ENCODE results near the gene FHL3. TPM values are rescaled to one million over a fixed set of nuclear protein-coding genes. Genes with fewer than 3 reads are reported as not detected.
A peak's percentile ranks its signal among the peaks of the same experiment; 100 is the strongest.

FHL3 gene
- total and polyA plus RNA-seq, 2 donors (not counting 3 experiments of a cell fraction or from before 2014, with no cell fraction given): 26.1 to 58.7 TPM

DNA sequence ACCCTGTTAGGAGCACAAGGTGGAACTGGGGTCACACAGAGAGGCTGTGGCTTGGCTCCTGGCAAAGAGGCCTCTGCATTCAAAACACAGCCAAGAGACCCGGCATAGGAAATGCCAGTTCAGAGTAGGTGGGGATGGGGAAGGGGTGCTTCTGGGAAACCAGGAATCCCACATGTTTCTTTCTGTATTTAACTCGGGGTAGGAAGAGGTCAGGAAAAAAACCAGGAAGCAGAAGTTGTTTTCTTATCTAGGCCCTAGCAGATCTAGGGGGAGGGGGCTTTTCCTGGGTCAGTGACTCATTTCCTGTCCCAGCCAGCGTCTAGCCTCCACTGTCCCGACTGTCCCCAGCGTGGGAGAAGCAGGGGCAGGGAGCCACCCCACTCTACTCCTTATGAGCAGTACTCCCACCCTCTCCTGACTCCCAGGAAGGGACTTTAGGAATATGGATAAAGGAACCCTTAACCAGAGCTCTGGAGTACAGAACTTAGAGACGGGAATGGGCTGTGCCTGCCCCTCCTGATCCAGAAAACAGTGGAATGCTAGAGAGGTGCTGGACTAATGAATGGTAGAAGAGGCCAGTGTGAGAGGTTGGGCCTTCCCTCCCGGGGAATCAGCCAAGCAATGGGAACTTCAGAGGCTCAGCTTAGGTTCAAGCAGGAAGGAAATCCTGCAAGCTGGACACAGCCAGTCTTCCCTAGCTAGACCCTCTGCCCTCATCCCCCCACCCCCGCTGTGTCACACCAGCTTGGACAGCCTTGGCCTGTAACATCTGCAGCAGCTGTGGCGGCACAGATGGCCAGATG is 5.7 kb downstream of the FHL3 start:
- intact Hi-C loops (cut with micrococcal nuclease): loop anchor here (1.0 to 10.0 kb wide), 7 partner anchors 9 to 405 kb away; partner anchors contain the start of genes C1orf122, GNL2, SF3A3 and UTP11
- H4K20me1 ChIP-seq (replicated peaks; ENCODE audit: control insufficient read depth, extremely low read depth, insufficient read depth, low read length): no peaks in the 10 kb centered on the region
- peak overlapping the region; percentile 99 for H3K27ac ChIP-seq (ENCODE audit: insufficient read depth, low read depth, low read length)
- ChIA-PET CTCF (interaction anchor here (0.7 to 1.8 kb wide), 9 partner anchors 8 to 140 kb away, joined by 3 to 11 read pairs (median 3); partner anchors contain the start of gene POU3F1), POLR2A (interaction anchor here (0.8 to 2.8 kb wide), 4 partner anchors 9 to 16 kb away, joined by 3 to 14 read pairs (median 7); partner anchors contain the start of gene UTP11)
- peaks cover 9 to 17% of the 10 kb centered on the region in 2 experiments for H3K36me3 ChIP-seq (ENCODE audit: control insufficient read depth in 2 of 2, extremely low read depth in 1 of 2, insufficient read depth in 2 of 2, low read length in 2 of 2)
- no peaks in the 10 kb centered on the region for H3K9me1 ChIP-seq (replicated peaks; ENCODE audit: control insufficient read depth, extremely low read depth, insufficient read depth, low read length)
- peaks cover 65% of the 10 kb centered on the region for H3K4me1 ChIP-seq (ENCODE audit: control insufficient read depth, extremely low read depth, insufficient read depth, low read length)
- FAIRE-seq: peak; percentile 98
- peak overlapping the region; percentile 66 for H3K4me2 ChIP-seq (ENCODE audit: insufficient read depth, low read length)
- no peaks in the 10 kb centered on the region for H3K9me3 ChIP-seq (replicated peaks; ENCODE audit: control insufficient read depth, insufficient read depth, low read length)
- H3K9ac ChIP-seq (replicated peaks; ENCODE audit: extremely low read depth, insufficient read depth, low read length): peak overlapping the region; percentile 95
- peak; percentile 86 for DNase-seq (ENCODE audit: low read depth, low spot score)
- TF ChIP-seq GATA2 (IDR thresholded peaks at IDR 0.05; ENCODE audit: insufficient read depth, insufficient read length, low read depth, low read length) (peak; percentile 82), POLR2A (IDR thresholded peaks at IDR 0.05; ENCODE audit: low read depth, low read length) (peak; percentile 27), EZH2 (IDR thresholded peaks at IDR 0.05; ENCODE audit: borderline replicate concordance, low read depth, low read length, severe bottlenecking) (no peak), FOS (IDR thresholded peaks at IDR 0.05; ENCODE audit: borderline replicate concordance, insufficient read depth, low read length) (peak; percentile 75), MYC (IDR thresholded peaks at IDR 0.05; ENCODE audit: low read depth, low read length) (no peak), JUN (IDR thresholded peaks at IDR 0.05; ENCODE audit: borderline replicate concordance, insufficient read depth, insufficient read length, low read depth) (peak; percentile 85), POLR2AphosphoS5 (IDR thresholded peaks at IDR 0.05; ENCODE audit: insufficient read depth, low read depth, low read length) (peak; percentile 21)
- TF ChIP-seq, protein P1, sequence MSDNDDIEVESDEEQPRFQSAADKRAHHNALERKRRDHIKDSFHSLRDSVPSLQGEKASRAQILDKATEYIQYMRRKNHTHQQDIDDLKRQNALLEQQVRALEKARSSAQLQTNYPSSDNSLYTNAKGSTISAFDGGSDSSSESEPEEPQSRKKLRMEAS (IDR thresholded peaks at IDR 0.05; ENCODE audit: insufficient read depth, insufficient read length): no peak
- TF ChIP-seq, protein P2, sequence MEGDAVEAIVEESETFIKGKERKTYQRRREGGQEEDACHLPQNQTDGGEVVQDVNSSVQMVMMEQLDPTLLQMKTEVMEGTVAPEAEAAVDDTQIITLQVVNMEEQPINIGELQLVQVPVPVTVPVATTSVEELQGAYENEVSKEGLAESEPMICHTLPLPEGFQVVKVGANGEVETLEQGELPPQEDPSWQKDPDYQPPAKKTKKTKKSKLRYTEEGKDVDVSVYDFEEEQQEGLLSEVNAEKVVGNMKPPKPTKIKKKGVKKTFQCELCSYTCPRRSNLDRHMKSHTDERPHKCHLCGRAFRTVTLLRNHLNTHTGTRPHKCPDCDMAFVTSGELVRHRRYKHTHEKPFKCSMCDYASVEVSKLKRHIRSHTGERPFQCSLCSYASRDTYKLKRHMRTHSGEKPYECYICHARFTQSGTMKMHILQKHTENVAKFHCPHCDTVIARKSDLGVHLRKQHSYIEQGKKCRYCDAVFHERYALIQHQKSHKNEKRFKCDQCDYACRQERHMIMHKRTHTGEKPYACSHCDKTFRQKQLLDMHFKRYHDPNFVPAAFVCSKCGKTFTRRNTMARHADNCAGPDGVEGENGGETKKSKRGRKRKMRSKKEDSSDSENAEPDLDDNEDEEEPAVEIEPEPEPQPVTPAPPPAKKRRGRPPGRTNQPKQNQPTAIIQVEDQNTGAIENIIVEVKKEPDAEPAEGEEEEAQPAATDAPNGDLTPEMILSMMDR (IDR thresholded peaks at IDR 0.05; ENCODE audit: extremely low read depth in 1 of 2, insufficient read depth in 1 of 2, low read depth in 1 of 2, low read length in 2 of 2): no peak
- H3K27me3 ChIP-seq (ENCODE audit: control insufficient read depth in 2 of 2, insufficient read depth in 2 of 2, low read length in 2 of 2): no peaks in the 10 kb centered on the region
- BruUV-seq (replicated peaks): TSS peak; percentile 0
- dilution Hi-C loops (cut with MboI; ENCODE audit: extremely low pct_ligation_motif_present, low sequenced_read_pairs): no loop called here
- H3K79me2 ChIP-seq (ENCODE audit: control insufficient read depth, insufficient read depth, low read length): peaks cover 41% of the 10 kb centered on the region
- H3K4me3 ChIP-seq (replicated peaks in 1 of 3; ENCODE audit: insufficient read depth in 1 of 3, low read depth in 1 of 3, low read length in 3 of 3): peak overlapping the region in 1 of 3 experiments; percentile 20
- no peak overlapping the region for H2AFZ ChIP-seq (ENCODE audit: low read depth, low read length)
